GM12892 (cell line): ENCODE measurements around the gene BRPF3.

ENCODE experiments used
- POLR2A ChIP-seq: IDR thresholded peaks from 2 replicates; pipeline ENCODE4 v1.6.1; 2011; ENCODE audit warnings: low read depth, low read length, control low read depth
- POLR2AphosphoS5 ChIP-seq: IDR thresholded peaks from 2 replicates; pipeline ENCODE4 v1.6.1; 2011; ENCODE audit warnings: low read depth, low read length, control low read depth
- TAF1 ChIP-seq: IDR thresholded peaks from 2 replicates; pipeline ENCODE4 v1.6.1; 2011; ENCODE audit warnings: low read depth, mild to moderate bottlenecking, control low read depth, low read length, borderline replicate concordance

DNA sequence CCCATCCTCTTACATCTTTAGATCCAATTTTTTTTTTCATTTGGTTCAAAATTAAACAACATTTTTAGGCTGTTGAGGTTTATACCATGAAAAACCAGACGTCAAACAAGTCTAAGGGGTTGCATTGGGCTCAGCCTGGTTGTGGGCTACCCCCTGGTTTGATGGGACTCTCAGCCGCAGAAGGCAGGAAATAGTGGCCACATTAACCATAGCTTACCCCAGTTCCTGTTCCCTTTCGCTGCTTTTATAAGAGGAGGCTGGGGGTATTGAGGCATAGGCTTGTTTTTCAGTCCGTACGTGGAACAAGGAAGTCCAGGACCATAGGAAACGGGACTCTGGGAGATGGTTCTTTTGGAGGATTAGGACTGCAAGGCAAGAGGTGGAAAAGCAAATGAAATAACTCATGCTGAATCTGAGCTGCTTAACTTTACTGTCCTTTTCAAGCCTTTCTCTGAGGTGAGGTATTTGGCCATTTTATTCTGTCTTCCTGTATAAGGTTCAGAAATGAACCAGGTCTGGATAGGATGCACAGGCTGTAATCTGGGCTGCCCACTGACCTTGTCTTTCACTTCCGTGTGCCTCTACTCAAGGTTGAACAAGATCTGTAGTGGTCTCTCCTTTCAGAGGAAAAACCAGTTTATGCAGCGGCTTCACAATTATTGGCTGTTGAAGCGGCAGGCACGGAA lies 7.7 kb downstream of the BRPF3 start:
- TF ChIP-seq POLR2A, result no peak
- TF ChIP-seq POLR2AphosphoS5, result no peak
- no peak for TF ChIP-seq TAF1
